ENCODE data around the gene SLC19A3.
"Not testable (repeated sequence)": the region's sequence is repeated elsewhere in the genome, so short reads cannot be mapped to it uniquely, and the experiment has no call there.

SLC19A3 gene

GRCh38 chr2:227717687-227718567 lies at the start of gene SLC19A3:
Gene SLC19A3 (minus strand): TSS chr2:227718028. CDS start chr2:227702318, 15,710 bp downstream.
- no peak for ATAC-seq

DNA sequence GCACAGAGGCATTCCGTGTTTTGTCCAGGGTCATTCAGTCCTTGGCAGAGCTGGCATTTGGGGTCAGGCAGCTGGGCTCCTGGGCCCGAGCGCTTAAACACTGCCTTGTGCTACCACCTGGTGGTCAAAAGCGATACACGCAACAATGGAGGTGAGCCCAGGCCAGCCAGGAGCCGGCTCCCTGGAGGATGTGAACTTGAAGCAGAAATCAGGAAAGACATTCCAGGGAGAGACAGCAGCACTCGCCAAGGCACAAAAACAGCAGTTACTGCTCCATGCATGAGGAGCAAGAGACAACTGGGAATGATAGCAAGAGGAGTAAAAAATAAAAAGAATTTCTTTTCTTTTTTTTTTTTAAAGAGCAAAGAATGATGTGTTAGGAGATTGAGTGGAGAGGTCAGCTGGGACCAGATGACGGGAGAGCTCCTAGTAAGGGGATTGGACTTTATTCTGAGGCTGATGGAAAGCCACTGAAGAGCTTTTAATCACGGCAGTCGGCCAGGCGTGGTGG lies 48.6 kb upstream of the SLC19A3 start:
- ATAC-seq: peak; percentile 58 to 66

- no peak for ATAC-seq
Measured at GRCh38 chr2:227765788-227766372, 48.1 kb upstream of the SLC19A3 start.

- no peak for ATAC-seq
Measured at GRCh38 chr2:227761740-227762476, 44.1 kb upstream of the SLC19A3 start.

GRCh38 chr2:227759411-227760118 lies 41.7 kb upstream of the SLC19A3 start:
- ATAC-seq: no peak

DNA sequence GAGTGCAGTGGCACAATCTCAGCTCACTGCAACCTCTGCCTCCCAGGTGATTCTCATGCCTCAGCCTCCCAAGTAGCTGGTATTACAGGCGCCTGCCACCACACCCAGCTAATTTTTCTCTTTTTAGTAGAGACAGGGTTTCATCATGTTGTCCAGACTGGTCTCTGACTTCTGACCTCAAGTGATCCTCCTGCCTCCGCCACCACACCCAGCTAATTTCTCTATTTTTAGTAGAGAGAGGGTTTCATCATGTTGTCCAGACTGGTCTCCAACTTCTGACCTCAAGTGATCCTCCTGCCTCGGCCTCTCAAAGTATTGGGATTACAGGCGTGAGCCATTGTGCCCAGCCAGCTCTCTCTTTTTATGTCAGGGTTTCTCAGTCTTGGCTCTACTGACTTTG lies 38.4 kb upstream of the SLC19A3 start:
- ATAC-seq: not testable (repeated sequence)

DNA sequence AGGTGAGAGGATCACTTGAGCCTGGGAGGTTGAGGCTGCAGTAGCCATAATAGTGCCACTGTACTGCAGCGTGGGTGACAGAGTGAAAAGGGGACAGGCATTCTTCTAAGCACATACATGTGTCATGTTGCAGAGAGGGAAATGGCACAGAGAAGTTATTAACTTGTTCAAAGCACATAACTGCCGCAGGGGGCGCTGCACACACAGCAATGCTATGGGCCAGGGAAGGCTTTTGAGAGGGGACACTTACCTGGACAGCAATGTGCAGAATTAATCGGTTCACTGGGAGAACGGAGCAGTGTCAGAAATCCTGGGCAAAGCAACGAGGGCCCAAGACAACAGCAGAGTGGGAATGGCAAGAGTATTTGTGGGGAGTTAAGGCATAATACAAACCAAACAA lies 30.3 kb upstream of the SLC19A3 start:
- no peak for ATAC-seq

DNA sequence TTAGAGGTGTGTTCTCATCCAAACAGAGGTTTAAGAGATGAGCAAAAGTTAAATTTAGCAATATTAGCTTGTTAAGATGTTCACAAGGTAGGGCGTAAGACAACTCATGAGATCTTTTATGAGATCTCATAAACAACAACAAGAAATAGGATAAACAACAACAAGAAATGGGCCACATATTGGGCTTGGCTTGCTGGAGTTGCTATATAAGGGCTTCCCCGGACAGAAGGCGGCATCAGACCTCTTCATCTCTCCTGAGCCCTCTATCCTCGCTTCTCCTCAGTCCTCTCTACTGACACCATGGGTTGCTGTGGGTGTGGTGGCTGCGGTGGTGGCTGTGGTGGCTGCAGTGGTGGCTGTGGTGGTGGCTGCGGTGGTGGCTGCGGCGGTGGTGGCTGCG lies 27.8 kb upstream of the SLC19A3 start, which contains the start of gene SCYGR8:
Gene SCYGR8, plus strand, starts transcription at position 301 of the 400 bp plus-strand sequence. Its CDS starts 0 bp downstream, at position 301.
- no peak for ATAC-seq

DNA sequence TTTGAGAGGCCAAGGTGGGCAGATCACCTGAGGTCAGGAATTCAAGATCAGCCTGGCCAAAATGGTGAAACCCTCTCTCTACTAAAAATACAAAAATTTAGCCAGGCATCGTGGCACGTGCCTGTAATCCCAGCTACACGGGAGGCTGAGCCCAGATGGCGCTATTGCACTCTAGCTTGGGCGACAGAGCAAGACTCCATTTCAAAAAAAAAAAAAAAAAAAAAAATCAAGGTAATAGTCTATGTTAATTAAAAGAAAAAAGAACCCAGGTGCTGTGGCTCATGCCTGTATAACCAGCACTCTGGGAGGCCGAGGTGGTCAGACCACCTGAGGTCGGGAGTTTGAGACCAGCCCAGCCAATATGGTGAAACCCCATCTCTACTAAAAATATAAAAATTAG lies 22.9 kb upstream of the SLC19A3 start:
- ATAC-seq: not testable (repeated sequence)

DNA sequence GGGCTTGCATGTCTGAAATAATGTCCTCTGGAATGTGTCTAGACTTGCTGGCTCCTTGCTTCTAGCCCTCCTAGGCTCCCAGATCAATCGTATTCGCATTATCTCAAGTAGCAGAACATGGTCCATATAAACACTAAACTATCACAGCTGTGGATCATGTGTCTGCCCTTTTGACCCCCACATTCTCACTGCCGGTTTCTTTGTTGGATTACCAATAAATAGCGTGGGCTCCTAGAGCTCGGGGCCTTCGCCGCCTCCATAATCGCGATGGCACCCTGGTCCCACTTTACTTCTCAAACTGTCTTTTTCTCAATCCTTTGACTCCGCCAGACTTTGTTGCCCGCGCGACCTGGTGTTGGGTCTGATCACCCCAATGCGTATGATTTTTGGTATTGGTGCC lies 21.5 kb upstream of the SLC19A3 start:
- ATAC-seq: no peak

GRCh38 chr2:227728035-227728434 lies 10.2 kb upstream of the SLC19A3 start, which contains the start of gene SCYGR7:
Gene SCYGR7 (plus strand): TSS chr2:227728335. CDS start chr2:227728335, 0 bp downstream.
- ATAC-seq: no peak

GRCh38 chr2:227724394-227725039 lies 6.7 kb upstream of the SLC19A3 start, which contains the start of gene SCYGR6:
Gene SCYGR6 (minus strand): TSS chr2:227724757. CDS start chr2:227724757, 0 bp downstream.
- ATAC-seq: no peak

- ATAC-seq: not testable (repeated sequence)
Measured at GRCh38 chr2:227722821-227723220, 5.0 kb upstream of the SLC19A3 start.

- no peak for ATAC-seq
Measured at GRCh38 chr2:227720680-227721079, 2.9 kb upstream of the SLC19A3 start.

DNA sequence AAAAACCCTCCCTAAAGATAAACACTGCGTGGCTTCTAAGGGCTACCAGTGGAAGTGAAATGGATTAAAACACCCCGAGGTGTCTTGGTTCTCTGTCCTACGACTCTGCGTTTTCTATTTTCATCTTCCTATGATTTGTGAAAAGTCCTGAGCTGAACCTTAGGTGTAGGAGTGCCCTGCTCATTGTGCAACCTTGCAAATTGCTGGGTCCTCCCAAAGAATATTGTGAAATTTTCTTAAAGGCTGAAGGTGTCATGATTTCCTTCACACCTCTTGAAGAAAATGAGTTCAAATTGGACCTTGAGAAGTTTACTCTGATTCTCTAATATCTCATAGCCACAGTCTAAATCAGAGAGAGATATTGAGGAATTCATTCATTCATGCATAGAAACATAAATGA lies 1.8 kb upstream of the SLC19A3 start:
- no peak for ATAC-seq

GRCh38 chr2:227716501-227716900 lies 1.3 kb downstream of the SLC19A3 start:
- ATAC-seq: no peak

GRCh38 chr2:227713291-227713690 lies 4.5 kb downstream of the SLC19A3 start:
- ATAC-seq: no peak

- ATAC-seq: no peak
Measured at GRCh38 chr2:227710986-227711385, 6.8 kb downstream of the SLC19A3 start.

DNA sequence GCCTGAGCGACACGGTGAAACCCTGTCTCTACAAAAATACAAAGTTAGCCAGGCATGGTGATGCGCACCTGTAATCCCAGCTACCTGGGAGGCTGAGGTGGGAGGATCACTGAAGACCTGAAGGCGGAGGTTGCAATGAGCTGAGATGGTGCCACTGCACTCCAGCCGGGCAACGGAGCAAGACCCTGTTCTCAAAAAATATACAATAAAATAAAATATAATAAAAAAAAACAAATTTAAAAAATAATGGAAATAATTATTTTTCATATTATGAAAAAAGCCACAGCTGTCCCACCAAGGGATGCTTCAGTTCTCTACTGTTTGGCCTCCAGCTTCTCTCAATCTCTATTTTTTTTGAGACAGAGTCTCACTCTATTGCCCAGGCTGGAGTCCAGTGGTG lies 10.4 kb downstream of the SLC19A3 start:
- ATAC-seq: no peak

DNA sequence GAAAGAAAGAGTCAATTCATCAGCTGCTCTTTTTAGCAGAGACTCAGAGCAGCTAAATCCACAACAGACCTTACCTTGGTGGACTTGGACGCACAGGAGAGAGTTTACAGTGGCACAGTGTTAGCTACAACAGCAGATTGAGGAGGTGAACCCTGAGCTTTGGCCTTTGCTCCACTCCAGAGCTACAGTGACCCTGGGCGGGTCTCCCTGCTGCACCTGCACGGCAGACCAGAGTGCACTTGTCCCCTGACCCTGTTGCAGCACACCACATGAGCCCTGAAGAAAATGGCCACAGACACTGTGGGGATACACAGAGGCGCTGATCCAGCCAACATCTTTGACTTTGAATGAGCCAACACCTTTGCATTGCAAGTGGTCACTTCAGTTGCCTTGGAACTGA lies 11.0 kb downstream of the SLC19A3 start:
- ATAC-seq: no peak

DNA sequence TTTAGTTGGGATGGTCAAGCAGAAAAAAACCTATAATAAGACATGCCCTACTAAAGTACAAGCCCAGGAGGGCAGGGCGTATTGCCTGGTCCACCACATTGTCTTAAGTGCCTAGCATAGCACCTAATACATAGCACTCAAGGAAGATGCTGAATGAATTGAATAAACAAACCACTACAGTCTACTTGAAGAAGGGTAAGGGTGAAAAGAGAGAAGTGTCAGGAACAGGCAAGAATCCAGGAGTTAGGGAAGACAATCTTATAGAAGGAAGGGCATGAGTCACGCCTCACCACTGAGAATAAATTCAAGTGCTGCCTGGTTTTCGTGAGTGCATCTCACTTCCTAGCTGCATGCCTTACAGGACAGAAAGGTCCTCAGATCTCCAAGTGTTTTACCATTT lies 13.9 kb downstream of the SLC19A3 start:
- ATAC-seq: no peak

DNA sequence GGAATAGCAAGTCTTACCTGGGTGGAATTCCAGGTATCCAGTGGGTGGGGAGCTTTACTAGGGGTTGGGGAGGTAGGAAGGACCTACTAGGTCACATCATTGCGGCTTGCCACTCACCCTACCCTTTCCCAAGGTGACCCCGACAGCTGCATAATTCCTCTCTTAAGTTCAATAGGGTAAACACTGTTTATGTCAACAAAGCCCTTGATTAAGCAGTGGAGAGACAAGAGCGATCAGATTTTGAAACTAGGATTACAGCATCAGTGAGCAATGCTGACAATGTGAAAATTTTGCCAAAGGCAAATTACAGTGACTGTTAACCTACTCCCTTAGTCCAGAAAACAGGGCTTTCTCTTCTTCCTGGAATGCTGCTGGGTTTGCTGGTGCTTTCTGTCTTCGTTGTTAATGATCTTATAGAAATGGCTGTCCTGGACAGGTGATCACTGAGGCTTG lies 14.5 kb downstream of the SLC19A3 start:
- no peak for ATAC-seq

Measured in activated CD4-positive, CD25-positive, alpha-beta regulatory T cell treated with anti-CD3 and anti-CD28 coated beads, Interleukin-2, amount 50 U/mL, for 24 hours (primary cell).